Central memory CD8-positive, alpha-beta T cell (primary cell): ENCODE measurements around the gene PRL.

Source experiments
- ATAC-seq: fragments of 150-1000 bp; cut with Tn5 transposase; replicated peaks from 2 replicates; pipeline ENCODE4 v1.10.0; 2022; ENCODE audit warnings: mild to moderate bottlenecking, moderate FRiP score, moderate number of reproducible peaks; ENCODE audit not compliant: poor library complexity, severe bottlenecking; ENCODE audit errors: extremely low read depth
- DNase-seq, 2 donors: peaks; one replicate each; pipeline ENCODE4 v3.0.0; 2021; ENCODE audit warnings: low spot score in 2 of 2
- H3K27ac Mint-ChIP-seq: one replicate; pipeline ENCODE4 v1.8.0; 2022; ENCODE audit warnings: low read depth, mild to moderate bottlenecking, moderate library complexity, mixed read lengths
- H3K27me3 Mint-ChIP-seq: one replicate; pipeline ENCODE4 v1.8.0; 2022; ENCODE audit warnings: mixed read lengths
- H3K36me3 Mint-ChIP-seq: one replicate; pipeline ENCODE4 v1.8.0; 2022; ENCODE audit warnings: mild to moderate bottlenecking, moderate library complexity, mixed read lengths; ENCODE audit not compliant: insufficient read depth
- H3K4me1 Mint-ChIP-seq: one replicate; pipeline ENCODE4 v1.8.0; 2022; ENCODE audit warnings: mixed read lengths
- H3K4me3 Mint-ChIP-seq: one replicate; pipeline ENCODE4 v1.8.0; 2022; ENCODE audit warnings: mild to moderate bottlenecking, moderate library complexity, mixed read lengths
- H3K9me3 Mint-ChIP-seq: one replicate; pipeline ENCODE4 v1.8.0; 2022; ENCODE audit warnings: mixed read lengths

The PRL gene

GRCh38 chr6:22240025-22240424 lies 56.8 kb downstream of the PRL start:
- no peak for DNase-seq
- H3K36me3 Mint-ChIP-seq: no peaks in the 10 kb centered on the region
- ATAC-seq: no peak
- no peaks in the 10 kb centered on the region for H3K4me1 Mint-ChIP-seq
- H3K4me3 Mint-ChIP-seq: no peak overlapping the region
- no peaks in the 10 kb centered on the region for H3K27me3 Mint-ChIP-seq
- no peak overlapping the region for H3K27ac Mint-ChIP-seq
- H3K9me3 Mint-ChIP-seq: peaks cover 26% of the 10 kb centered on the region

GRCh38 chr6:22239261-22239921 lies 57.4 kb downstream of the PRL start:
- Mint-ChIP-seq H3K4me3 (no peak overlapping the region), H3K9me3 (peaks cover 29% of the 10 kb centered on the region), H3K4me1 (no peaks in the 10 kb centered on the region), H3K36me3 (no peaks in the 10 kb centered on the region), H3K27me3 (no peaks in the 10 kb centered on the region), H3K27ac (no peak overlapping the region)
- no peak for ATAC-seq
- no peak for DNase-seq

GRCh38 chr6:22238861-22239260 lies 58.0 kb downstream of the PRL start:
- Mint-ChIP-seq H3K4me3 (no peak overlapping the region), H3K4me1 (no peaks in the 10 kb centered on the region), H3K27ac (no peak overlapping the region), H3K9me3 (peaks cover 27% of the 10 kb centered on the region), H3K27me3 (no peaks in the 10 kb centered on the region), H3K36me3 (no peaks in the 10 kb centered on the region)
- ATAC-seq (no peak), DNase-seq (no peak)

- peaks cover 19% of the 10 kb centered on the region for H3K9me3 Mint-ChIP-seq
- ATAC-seq (no peak), DNase-seq (no peak)
- H3K4me3 Mint-ChIP-seq: no peak overlapping the region
- no peaks in the 10 kb centered on the region for H3K36me3 Mint-ChIP-seq
- H3K27me3 Mint-ChIP-seq: no peaks in the 10 kb centered on the region
- H3K27ac Mint-ChIP-seq: no peak overlapping the region
- no peaks in the 10 kb centered on the region for H3K4me1 Mint-ChIP-seq
Observed at GRCh38 chr6:22237526-22237925, 59.3 kb downstream of the PRL start.
